ENCODE measurements around the gene ATP8A2.
A peak's percentile ranks its signal among the peaks of the same experiment; 100 is the strongest.
"Not testable (repeated sequence)": the region's sequence is repeated elsewhere in the genome, so short reads cannot be mapped to it uniquely, and the experiment has no call there.

The ATP8A2 gene

GRCh38 chr13:25541434-25542123, 169.8 kb downstream of the ATP8A2 start:
- no peak overlapping the region for H3K4me3 ChIP-seq (ENCODE audit: low read length)
- TF ChIP-seq CTCF (IDR thresholded peaks at IDR 0.05; ENCODE audit: insufficient read depth, low read depth, low read length, missing control alignments): no peak
- DNase-seq (ENCODE audit: low read depth): no peak

GRCh38 chr13:25548991-25549390, 177.2 kb downstream of the ATP8A2 start:
- DNase-seq (ENCODE audit: low read depth); H3K4me3 ChIP-seq (ENCODE audit: low read length): not testable (repeated sequence)

- no peak overlapping the region for H3K4me3 ChIP-seq (ENCODE audit: low read length)
- no peak for TF ChIP-seq CTCF (IDR thresholded peaks at IDR 0.05; ENCODE audit: insufficient read depth, low read depth, low read length, missing control alignments)
- no peak for DNase-seq (ENCODE audit: low read depth)
Measured at GRCh38 chr13:25561812-25562211, 190.0 kb downstream of the ATP8A2 start.

GRCh38 chr13:25570185-25570584, 198.4 kb downstream of the ATP8A2 start:
- DNase-seq (ENCODE audit: low read depth): no peak
- no peak for TF ChIP-seq CTCF (IDR thresholded peaks at IDR 0.05; ENCODE audit: insufficient read depth, low read depth, low read length, missing control alignments)
- H3K4me3 ChIP-seq (ENCODE audit: low read length): no peak overlapping the region

- no peak overlapping the region for H3K4me3 ChIP-seq (ENCODE audit: low read length)
- no peak for TF ChIP-seq CTCF (IDR thresholded peaks at IDR 0.05; ENCODE audit: insufficient read depth, low read depth, low read length, missing control alignments)
- DNase-seq (ENCODE audit: low read depth): no peak
Measured at GRCh38 chr13:25571237-25571636, 199.5 kb downstream of the ATP8A2 start.

GRCh38 chr13:25572171-25572570, 200.4 kb downstream of the ATP8A2 start:
- H3K4me3 ChIP-seq (ENCODE audit: low read length); DNase-seq (ENCODE audit: low read depth): not testable (repeated sequence)

GRCh38 chr13:25574437-25575411, 202.9 kb downstream of the ATP8A2 start:
- TF ChIP-seq CTCF (IDR thresholded peaks at IDR 0.05; ENCODE audit: insufficient read depth, low read depth, low read length, missing control alignments): peak; percentile 95
- peak; percentile 87 for DNase-seq (ENCODE audit: low read depth)

More at GRCh38 chr13:25574437-25575411, 202.9 kb downstream of the ATP8A2 start:
- no peak overlapping the region for H3K4me3 ChIP-seq (ENCODE audit: low read length)
